Spinal cord (tissue), 10 donors: ENCODE data around the gene TAS2R14. TPM values are rescaled to one million over a fixed set of nuclear protein-coding genes. Genes with fewer than 3 reads are reported as not detected.

Experiments
- DNase-seq, 6 donors: peaks; one replicate each; pipeline versions ENCODE4 v3.0.0 to v3.0.0-alpha.2; 2013 to 2015; ENCODE audit warnings: low spot score in 6 of 6, low read depth in 4 of 6
- H3K27ac ChIP-seq: one replicate; pipeline ENCODE4 v1.5.1; 2013; ENCODE audit warnings: low read depth, low read length, control low read depth
- H3K27me3 ChIP-seq: one replicate; pipeline ENCODE4 v1.6.1; 2013; ENCODE audit warnings: low read length; ENCODE audit not compliant: control insufficient read depth, insufficient read depth
- H3K36me3 ChIP-seq: one replicate; pipeline ENCODE4 v1.6.1; 2013; ENCODE audit warnings: low read length; ENCODE audit not compliant: control insufficient read depth, insufficient read depth
- H3K4me1 ChIP-seq: one replicate; pipeline ENCODE4 v1.6.1; 2013; ENCODE audit warnings: low read length; ENCODE audit not compliant: control insufficient read depth, insufficient read depth
- H3K4me3 ChIP-seq: one replicate; pipeline ENCODE4 v1.5.1; 2013; ENCODE audit warnings: low read depth, low read length, control low read depth
- H3K9me3 ChIP-seq: one replicate; pipeline ENCODE4 v1.6.1; 2013; ENCODE audit warnings: low read length; ENCODE audit not compliant: control insufficient read depth, insufficient read depth
- WGBS: methylation state at CpG from one replicate; pipeline ENCODE4 v1.1.5; 2013; ENCODE audit warnings: missing lambda C conversion rate; ENCODE audit not compliant: insufficient coverage; 5-methylcytosine and 5-hydroxymethylcytosine counted together
- polyA plus RNA-seq, 2 donors: library from polyadenylated mRNA; unstranded; fragments of 120-200 nt; gene quantifications; one replicate each; pipeline ENCODE4 v1.2.1, GENCODE V29; 2013; ENCODE audit not compliant: insufficient read length in 2 of 2
- total RNA-seq, 2 donors: library from RNA; depleted of rRNA in 1 of 2; stranded (reverse); fragments of 120-200 nt in 1 of 2; fragments of >200 nt in 1 of 2; gene quantifications; one replicate each; pipeline versions ENCODE4 v1.2.3 to v1.2.4, GENCODE V29; 2013 to 2014
- donor health status: healthy.

The TAS2R14 gene
- total and polyA plus RNA-seq, 4 donors, result 3.0 to 13.3 (median 5.0) TPM

DNA sequence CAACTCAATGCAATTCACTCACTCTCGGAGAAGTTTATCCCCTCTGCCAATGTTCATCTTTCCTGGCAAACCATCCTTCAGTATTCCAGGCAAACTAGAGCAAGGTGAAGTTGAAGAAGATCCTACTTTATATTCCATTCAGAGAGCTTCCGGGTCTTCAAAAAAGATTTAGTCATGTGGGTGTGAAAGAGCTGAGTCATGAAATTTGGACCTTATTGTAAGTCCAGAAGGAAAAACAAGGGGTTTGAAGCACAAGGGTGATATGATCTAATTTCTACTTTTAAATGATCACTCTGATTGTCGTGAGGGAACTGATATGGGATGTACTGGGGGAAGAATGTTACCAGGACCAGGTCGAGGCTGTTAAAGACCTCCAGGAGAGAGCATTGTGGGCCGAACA is 12.8 kb downstream of the TAS2R14 start:
- H3K27ac ChIP-seq, result no peak overlapping the region
- H3K4me3 ChIP-seq, result no peak overlapping the region
- no peaks in the 10 kb centered on the region for H3K27me3 ChIP-seq
- no peaks in the 10 kb centered on the region for H3K9me3 ChIP-seq
- WGBS, result 98% methylated on average over 3 of the region's 5 CpGs
- H3K36me3 ChIP-seq, result no peaks in the 10 kb centered on the region
- no peaks in the 10 kb centered on the region for H3K4me1 ChIP-seq
- no peak for DNase-seq

DNA sequence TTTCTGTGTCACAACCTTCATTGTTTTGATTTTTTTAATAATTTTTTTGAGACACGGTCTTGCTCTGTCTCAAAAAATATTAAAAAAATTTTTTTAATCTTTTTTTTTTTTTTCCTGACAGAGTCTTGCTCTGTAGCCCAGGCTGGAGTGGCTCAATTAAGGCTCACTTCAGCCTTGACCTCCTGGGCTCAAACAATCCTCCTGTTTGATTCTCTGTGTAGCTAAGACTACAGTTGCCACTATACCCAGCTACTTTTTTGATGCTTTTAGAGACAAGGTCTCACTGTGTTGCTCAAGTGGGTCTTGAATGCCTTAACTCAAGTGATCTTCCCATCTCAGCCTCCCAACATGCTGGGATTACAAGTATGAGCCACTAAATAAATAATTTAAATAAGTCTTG is 19.3 kb downstream of the TAS2R14 start:
- H3K9me3 ChIP-seq, result no peaks in the 10 kb centered on the region
- no peak overlapping the region for H3K4me3 ChIP-seq
- H3K36me3 ChIP-seq, result no peaks in the 10 kb centered on the region
- no peak overlapping the region for H3K27ac ChIP-seq
- no peak for DNase-seq
- H3K27me3 ChIP-seq, result no peaks in the 10 kb centered on the region
- no CpG with 5 or more reads among the region's 1 CpG for WGBS
- H3K4me1 ChIP-seq, result no peaks in the 10 kb centered on the region

DNA sequence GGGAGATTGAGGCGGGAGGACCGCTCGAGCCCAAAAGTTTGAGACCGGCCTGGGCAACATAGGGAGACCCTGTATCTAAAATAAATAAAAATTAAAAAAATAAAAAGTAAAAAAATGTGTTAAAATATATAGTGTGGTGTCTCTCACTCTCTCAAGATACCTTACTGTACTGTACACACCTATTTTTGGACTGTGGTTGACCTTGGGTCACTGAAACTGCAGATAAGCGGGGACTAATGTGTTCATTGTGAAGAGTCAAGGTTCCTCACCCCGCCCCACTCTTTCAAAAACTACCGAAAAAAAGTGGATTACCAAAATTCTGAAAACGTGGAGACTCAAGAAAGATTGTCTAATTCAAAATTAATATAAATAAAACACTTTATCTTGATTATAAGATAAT is 28.7 kb downstream of the TAS2R14 start:
- DNase-seq, result no peak
- no peaks in the 10 kb centered on the region for H3K9me3 ChIP-seq
- H3K27me3 ChIP-seq, result no peaks in the 10 kb centered on the region
- H3K27ac ChIP-seq, result no peak overlapping the region
- H3K4me3 ChIP-seq, result no peak overlapping the region
- no CpG with 5 or more reads among the region's 8 CpGs for WGBS
- no peaks in the 10 kb centered on the region for H3K36me3 ChIP-seq
- no peaks in the 10 kb centered on the region for H3K4me1 ChIP-seq

DNA sequence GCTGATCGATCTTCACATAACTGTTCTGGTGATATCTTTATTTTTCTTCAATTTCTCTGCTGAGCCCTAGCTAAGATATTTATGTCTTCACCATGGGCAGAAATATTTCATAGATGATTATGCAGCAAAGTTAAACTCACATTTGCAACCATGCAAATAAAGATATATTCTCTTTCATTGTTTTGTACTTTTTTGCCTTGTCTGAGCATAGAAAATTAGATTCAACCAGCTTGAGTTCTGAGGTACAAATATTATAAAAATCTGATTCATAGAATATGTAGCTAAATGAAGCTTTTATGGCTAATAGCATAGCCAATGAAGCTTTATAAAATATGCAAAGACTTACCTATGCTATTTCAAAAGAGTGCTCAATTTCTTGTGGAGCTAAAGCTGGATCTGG is 29.6 kb downstream of the TAS2R14 start, which contains the start of gene TAS2R13:
Gene TAS2R13, minus strand, starts transcription at position 101 of the 400 bp plus-strand sequence. CDS start 264 bp downstream, outside the sequence.
- Histone ChIP-seq H3K4me3 (no peak within 1 kb of the TSS), H3K9me3 (peaks cover under 1% of the 10 kb centered on the region), H3K4me1 (no peaks in the 10 kb centered on the region), H3K27me3 (no peaks in the 10 kb centered on the region), H3K36me3 (no peaks in the 10 kb centered on the region), H3K27ac (no peak within 1 kb of the TSS)
- no peak for DNase-seq
- WGBS, result no CpG with 5 or more reads among the region's 1 CpG

DNA sequence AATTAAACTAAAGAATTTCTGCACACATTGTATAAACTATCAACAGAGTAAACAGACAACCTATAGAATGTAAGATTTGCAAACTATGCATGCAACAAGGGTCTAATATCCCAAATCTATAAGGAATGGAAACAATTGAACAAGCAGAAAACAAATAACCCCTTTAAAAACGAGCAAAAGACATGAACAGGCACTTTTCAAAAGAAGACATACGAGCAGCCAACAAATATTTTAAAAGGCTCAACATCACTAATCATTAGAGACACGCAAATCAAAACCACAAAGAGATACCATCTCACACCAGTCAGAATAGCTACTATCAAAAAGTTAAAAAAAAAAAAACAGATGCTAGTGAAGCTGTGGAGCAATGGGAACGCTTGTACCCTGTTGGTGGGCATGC is 34.4 kb downstream of the TAS2R14 start:
- peaks cover 10% of the 10 kb centered on the region for H3K9me3 ChIP-seq
- no peak overlapping the region for H3K4me3 ChIP-seq
- no peak overlapping the region for H3K27ac ChIP-seq
- DNase-seq, result no peak
- no peaks in the 10 kb centered on the region for H3K27me3 ChIP-seq
- WGBS, result no CpG with 5 or more reads among the region's 4 CpGs
- no peaks in the 10 kb centered on the region for H3K4me1 ChIP-seq
- H3K36me3 ChIP-seq, result no peaks in the 10 kb centered on the region

DNA sequence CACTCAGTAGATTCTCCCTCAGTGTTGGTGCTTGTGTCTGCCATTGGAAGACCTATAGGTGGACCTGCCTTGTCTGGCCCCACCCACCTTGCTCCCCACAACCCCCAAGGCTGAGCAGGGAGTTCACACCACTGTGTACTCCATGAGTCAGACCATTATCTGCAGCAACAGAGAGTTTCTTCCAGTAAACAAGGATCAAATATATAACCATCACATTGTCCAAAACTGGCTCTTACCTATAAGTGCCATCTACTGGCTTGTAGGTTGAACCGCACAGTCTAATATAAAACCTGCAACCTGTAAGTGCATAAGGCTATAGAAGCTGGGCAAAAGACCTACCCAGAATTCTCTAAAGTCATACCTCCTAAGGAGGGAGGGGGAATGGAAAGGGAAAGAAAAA is 37.6 kb downstream of the TAS2R14 start:
- H3K27ac ChIP-seq, result no peak overlapping the region
- no peaks in the 10 kb centered on the region for H3K36me3 ChIP-seq
- H3K9me3 ChIP-seq, result peaks cover 11% of the 10 kb centered on the region
- no CpG with 5 or more reads among the region's 1 CpG for WGBS
- no peaks in the 10 kb centered on the region for H3K27me3 ChIP-seq
- DNase-seq, result no peak
- no peak overlapping the region for H3K4me3 ChIP-seq
- no peaks in the 10 kb centered on the region for H3K4me1 ChIP-seq

DNA sequence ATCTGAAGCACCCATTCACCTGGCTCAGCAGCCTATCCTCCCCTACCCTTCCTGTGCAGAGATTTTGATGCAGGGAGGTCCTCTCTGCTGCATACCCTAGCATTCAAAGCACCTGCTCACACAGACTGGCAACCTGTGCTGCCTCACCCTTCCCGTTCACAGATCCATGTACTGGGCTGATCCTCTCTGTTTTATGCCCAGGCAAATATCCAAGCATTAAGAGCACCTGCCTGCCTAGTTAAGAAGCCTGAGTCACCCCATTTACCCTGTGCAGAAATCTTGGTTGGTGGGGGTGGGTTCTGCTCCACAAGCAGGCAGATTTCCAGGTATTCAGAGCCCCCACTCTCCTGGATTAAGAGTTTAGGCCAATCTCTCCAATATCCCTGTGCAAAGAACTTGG is 38.1 kb downstream of the TAS2R14 start:
- Histone ChIP-seq H3K36me3 (no peaks in the 10 kb centered on the region), H3K4me3 (no peak overlapping the region)
- 100% methylated on average over 1 of the region's 1 CpG for WGBS

DNA sequence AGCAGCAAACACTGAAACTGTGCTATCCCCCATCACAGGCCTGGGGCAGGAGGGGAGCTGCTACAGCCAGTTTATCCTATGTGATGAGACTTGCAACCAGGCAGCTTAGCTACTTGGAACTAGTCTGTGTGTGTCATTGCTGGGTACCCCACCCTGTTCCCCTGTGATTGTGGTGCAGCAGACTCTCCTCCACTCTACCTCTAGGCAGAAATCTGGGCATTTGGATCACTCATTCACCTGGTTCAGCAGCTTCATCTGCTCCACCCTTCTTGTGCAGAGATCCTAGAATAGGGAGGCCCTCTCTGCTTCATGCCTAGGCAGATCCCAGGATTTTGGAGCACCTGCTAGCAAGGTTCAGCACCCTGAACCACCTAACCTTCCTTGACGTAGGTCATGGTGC is 38.5 kb downstream of the TAS2R14 start:
- WGBS, result 89% methylated on average over 1 of the region's 1 CpG
- Histone ChIP-seq H3K4me3 (no peak overlapping the region), H3K4me1 (no peaks in the 10 kb centered on the region), H3K27ac (no peak overlapping the region), H3K27me3 (no peaks in the 10 kb centered on the region), H3K36me3 (no peaks in the 10 kb centered on the region), H3K9me3 (peaks cover 11% of the 10 kb centered on the region)
- no peak for DNase-seq

More for the DNA sequence above, 38.1 kb downstream of the TAS2R14 start:
- no peak for DNase-seq
- H3K9me3 ChIP-seq, result peaks cover 11% of the 10 kb centered on the region
- H3K27me3 ChIP-seq, result no peaks in the 10 kb centered on the region
- H3K4me1 ChIP-seq, result no peaks in the 10 kb centered on the region
- H3K27ac ChIP-seq, result no peak overlapping the region

DNA sequence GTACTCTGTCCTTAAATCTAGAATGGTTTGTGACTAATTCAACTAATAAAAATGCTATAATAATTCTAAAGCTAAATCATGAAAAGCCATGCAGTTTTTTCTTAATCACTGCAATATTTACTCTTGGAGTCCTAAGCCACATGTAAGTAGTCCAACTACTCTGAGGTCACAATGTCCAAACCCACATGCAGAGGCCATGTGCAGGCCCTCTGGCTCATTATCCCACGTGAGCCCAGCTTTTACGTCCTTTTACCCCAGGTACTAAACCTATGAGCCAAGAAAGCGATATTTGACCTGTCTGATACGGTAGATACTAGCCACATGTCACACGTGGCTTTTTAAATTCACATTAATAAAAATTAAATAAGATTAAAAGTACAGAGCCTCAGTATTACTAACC is 42.2 kb downstream of the TAS2R14 start:
- 92% methylated on average over 2 of the region's 5 CpGs for WGBS
- H3K4me1 ChIP-seq, result no peaks in the 10 kb centered on the region
- no peaks in the 10 kb centered on the region for H3K36me3 ChIP-seq
- H3K27me3 ChIP-seq, result no peaks in the 10 kb centered on the region
- no peak overlapping the region for H3K4me3 ChIP-seq
- DNase-seq, result no peak
- H3K27ac ChIP-seq, result no peak overlapping the region
- peaks cover 2% of the 10 kb centered on the region for H3K9me3 ChIP-seq

DNA sequence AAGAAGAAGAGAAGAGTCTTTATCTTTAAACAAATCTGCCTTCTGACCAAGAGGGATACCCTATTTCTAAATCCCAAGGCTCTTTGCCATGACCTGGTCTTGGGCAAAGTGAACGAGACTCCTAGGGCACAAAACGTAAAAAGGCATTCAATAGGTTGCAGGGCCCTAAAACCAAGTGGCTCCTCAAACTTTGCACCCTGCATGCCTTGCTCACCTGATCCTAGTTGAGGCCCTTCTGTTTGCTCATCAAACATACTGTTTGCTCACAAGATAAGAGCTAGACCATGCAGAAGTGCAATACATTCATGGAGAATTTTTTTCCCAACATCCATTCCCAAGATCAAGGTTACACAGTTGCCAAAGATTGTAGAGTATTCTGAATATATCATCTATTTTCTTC is 47.1 kb downstream of the TAS2R14 start:
- H3K9me3 ChIP-seq, result no peaks in the 10 kb centered on the region
- H3K36me3 ChIP-seq, result peaks cover 3% of the 10 kb centered on the region
- no peaks in the 10 kb centered on the region for H3K27me3 ChIP-seq
- H3K4me1 ChIP-seq, result no peaks in the 10 kb centered on the region
- WGBS, result 88% methylated on average over 2 of the region's 2 CpGs
- H3K4me3 ChIP-seq, result no peak overlapping the region
- no peak overlapping the region for H3K27ac ChIP-seq
- DNase-seq, result no peak
